ENCODE results near the gene ATP11A.

Gene ATP11A

GRCh38 chr13:112714376-112715174 lies 24.7 kb downstream of the ATP11A start:
- H3K9me3 ChIP-seq (ENCODE audit: control insufficient read depth in 1 of 2, low read length in 2 of 2): peaks cover 0 to 6% of the 10 kb centered on the region in 2 donors
- peaks cover 9 to 20% of the 10 kb centered on the region in 2 donors for H3K4me1 ChIP-seq (ENCODE audit: control insufficient read depth in 1 of 2, insufficient read depth in 2 of 2, low read length in 2 of 2)
- no peak overlapping the region for H3K4me3 ChIP-seq (ENCODE audit: low read depth in 1 of 2, low read length in 2 of 2)
- no peaks in the 10 kb centered on the region for H3K36me3 ChIP-seq (ENCODE audit: control insufficient read depth in 1 of 2, insufficient read depth in 2 of 2, low read length in 2 of 2)
- H3K27me3 ChIP-seq (ENCODE audit: low read depth, low read length): no peaks in the 10 kb centered on the region
- no peak overlapping the region for H3K27ac ChIP-seq (ENCODE audit: low read length)

GRCh38 chr13:112715210-112715609 lies 25.4 kb downstream of the ATP11A start:
- Histone ChIP-seq H3K36me3 (ENCODE audit: control insufficient read depth in 1 of 2, insufficient read depth in 2 of 2, low read length in 2 of 2) (no peaks in the 10 kb centered on the region), H3K27me3 (ENCODE audit: low read depth, low read length) (no peaks in the 10 kb centered on the region), H3K4me3 (ENCODE audit: low read depth in 1 of 2, low read length in 2 of 2) (no peak overlapping the region), H3K27ac (ENCODE audit: low read length) (no peak overlapping the region), H3K4me1 (ENCODE audit: control insufficient read depth in 1 of 2, insufficient read depth in 2 of 2, low read length in 2 of 2) (peaks cover 9 to 20% of the 10 kb centered on the region in 2 donors), H3K9me3 (ENCODE audit: control insufficient read depth in 1 of 2, low read length in 2 of 2) (peaks cover 0 to 6% of the 10 kb centered on the region in 2 donors)

GRCh38 chr13:112715715-112716460 lies 26.1 kb downstream of the ATP11A start:
- no peak overlapping the region for H3K4me3 ChIP-seq (ENCODE audit: low read depth in 1 of 2, low read length in 2 of 2)
- H3K9me3 ChIP-seq (ENCODE audit: control insufficient read depth in 1 of 2, low read length in 2 of 2): peaks cover 0 to 6% of the 10 kb centered on the region in 2 donors
- peaks cover 9 to 15% of the 10 kb centered on the region in 2 donors for H3K4me1 ChIP-seq (ENCODE audit: control insufficient read depth in 1 of 2, insufficient read depth in 2 of 2, low read length in 2 of 2)
- H3K36me3 ChIP-seq (ENCODE audit: control insufficient read depth in 1 of 2, insufficient read depth in 2 of 2, low read length in 2 of 2): no peaks in the 10 kb centered on the region
- no peaks in the 10 kb centered on the region for H3K27me3 ChIP-seq (ENCODE audit: low read depth, low read length)
- H3K27ac ChIP-seq (ENCODE audit: low read length): no peak overlapping the region

GRCh38 chr13:112716461-112716820 lies 26.6 kb downstream of the ATP11A start:
- H3K4me1 ChIP-seq (ENCODE audit: control insufficient read depth in 1 of 2, insufficient read depth in 2 of 2, low read length in 2 of 2): peaks cover 9 to 11% of the 10 kb centered on the region in 2 donors
- H3K27ac ChIP-seq (ENCODE audit: low read length): no peak overlapping the region
- no peaks in the 10 kb centered on the region for H3K27me3 ChIP-seq (ENCODE audit: low read depth, low read length)
- H3K9me3 ChIP-seq (ENCODE audit: control insufficient read depth in 1 of 2, low read length in 2 of 2): peaks cover 0 to 6% of the 10 kb centered on the region in 2 donors
- no peaks in the 10 kb centered on the region for H3K36me3 ChIP-seq (ENCODE audit: control insufficient read depth in 1 of 2, insufficient read depth in 2 of 2, low read length in 2 of 2)
- H3K4me3 ChIP-seq (ENCODE audit: low read depth in 1 of 2, low read length in 2 of 2): no peak overlapping the region

- H3K36me3 ChIP-seq (ENCODE audit: control insufficient read depth in 1 of 2, insufficient read depth in 2 of 2, low read length in 2 of 2): no peaks in the 10 kb centered on the region
- no peak overlapping the region for H3K4me3 ChIP-seq (ENCODE audit: low read depth in 1 of 2, low read length in 2 of 2)
- H3K4me1 ChIP-seq (ENCODE audit: control insufficient read depth in 1 of 2, insufficient read depth in 2 of 2, low read length in 2 of 2): peaks cover 5 to 6% of the 10 kb centered on the region in 2 donors
- H3K27ac ChIP-seq (ENCODE audit: low read length): no peak overlapping the region
- no peaks in the 10 kb centered on the region for H3K27me3 ChIP-seq (ENCODE audit: low read depth, low read length)
- peaks cover 0 to 6% of the 10 kb centered on the region in 2 donors for H3K9me3 ChIP-seq (ENCODE audit: control insufficient read depth in 1 of 2, low read length in 2 of 2)
Observed at GRCh38 chr13:112716841-112717520, 27.1 kb downstream of the ATP11A start.

GRCh38 chr13:112718318-112718717 lies 28.5 kb downstream of the ATP11A start:
- H3K27ac ChIP-seq (ENCODE audit: low read length): no peak overlapping the region
- no peaks in the 10 kb centered on the region for H3K36me3 ChIP-seq (ENCODE audit: control insufficient read depth in 1 of 2, insufficient read depth in 2 of 2, low read length in 2 of 2)
- H3K27me3 ChIP-seq (ENCODE audit: low read depth, low read length): no peaks in the 10 kb centered on the region
- H3K4me3 ChIP-seq (ENCODE audit: low read depth in 1 of 2, low read length in 2 of 2): no peak overlapping the region
- H3K4me1 ChIP-seq (ENCODE audit: control insufficient read depth in 1 of 2, insufficient read depth in 2 of 2, low read length in 2 of 2): no peaks in the 10 kb centered on the region
- peaks cover 0 to 6% of the 10 kb centered on the region in 2 donors for H3K9me3 ChIP-seq (ENCODE audit: control insufficient read depth in 1 of 2, low read length in 2 of 2)

DNA sequence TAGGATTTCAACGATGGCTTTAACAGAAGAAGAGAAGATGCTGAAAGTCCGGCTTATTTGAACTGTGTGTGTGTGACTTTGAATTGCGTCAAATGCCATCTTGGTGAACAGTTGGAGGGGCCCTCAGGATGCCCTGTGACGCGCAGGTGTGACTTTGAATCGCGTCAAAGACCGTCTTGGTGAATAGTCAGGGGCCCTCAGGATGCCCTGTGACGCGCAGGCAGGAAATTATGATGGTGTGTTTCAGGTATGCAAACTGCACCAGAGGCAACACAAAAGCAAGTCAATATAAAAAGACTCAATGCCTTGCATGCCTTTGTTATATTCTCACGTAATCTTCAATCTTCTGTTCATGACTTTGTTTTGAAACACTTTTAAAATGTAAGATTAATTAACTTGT lies 29.2 kb downstream of the ATP11A start:
- Histone ChIP-seq H3K4me1 (ENCODE audit: control insufficient read depth in 1 of 2, insufficient read depth in 2 of 2, low read length in 2 of 2) (no peaks in the 10 kb centered on the region), H3K27me3 (ENCODE audit: low read depth, low read length) (no peaks in the 10 kb centered on the region)

DNA sequence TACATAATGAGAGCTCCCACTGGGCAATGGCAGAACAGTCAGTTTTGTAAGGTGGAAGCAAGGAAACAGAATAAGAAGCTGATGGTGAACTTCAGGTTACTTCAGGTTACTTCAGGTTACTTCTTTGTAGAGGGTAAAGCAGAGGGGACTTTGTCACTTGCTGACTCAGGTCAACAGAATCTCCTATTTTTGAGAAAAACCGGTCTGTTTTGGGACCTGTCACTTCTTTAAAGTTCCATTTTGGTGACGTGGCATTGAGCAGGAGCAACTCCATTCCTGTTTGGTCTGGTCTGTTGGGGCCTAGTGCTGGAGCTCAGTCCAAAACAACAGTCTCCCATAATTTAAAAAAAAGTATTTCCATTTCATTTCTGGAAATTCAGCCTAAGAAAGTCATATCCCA lies 29.7 kb downstream of the ATP11A start:
- Histone ChIP-seq H3K27ac (ENCODE audit: low read length) (no peak overlapping the region), H3K27me3 (ENCODE audit: low read depth, low read length) (no peaks in the 10 kb centered on the region), H3K4me3 (ENCODE audit: low read depth in 1 of 2, low read length in 2 of 2) (no peak overlapping the region), H3K36me3 (ENCODE audit: control insufficient read depth in 1 of 2, insufficient read depth in 2 of 2, low read length in 2 of 2) (no peaks in the 10 kb centered on the region), H3K4me1 (ENCODE audit: control insufficient read depth in 1 of 2, insufficient read depth in 2 of 2, low read length in 2 of 2) (no peaks in the 10 kb centered on the region), H3K9me3 (ENCODE audit: control insufficient read depth in 1 of 2, low read length in 2 of 2) (peaks cover 0 to 1% of the 10 kb centered on the region in 2 donors)

More for the DNA sequence above, 29.2 kb downstream of the ATP11A start:
- Histone ChIP-seq H3K36me3 (ENCODE audit: control insufficient read depth in 1 of 2, insufficient read depth in 2 of 2, low read length in 2 of 2) (no peaks in the 10 kb centered on the region), H3K9me3 (ENCODE audit: control insufficient read depth in 1 of 2, low read length in 2 of 2) (peaks cover 0 to 6% of the 10 kb centered on the region in 2 donors), H3K27ac (ENCODE audit: low read length) (no peak overlapping the region), H3K4me3 (ENCODE audit: low read depth in 1 of 2, low read length in 2 of 2) (no peak overlapping the region)

DNA sequence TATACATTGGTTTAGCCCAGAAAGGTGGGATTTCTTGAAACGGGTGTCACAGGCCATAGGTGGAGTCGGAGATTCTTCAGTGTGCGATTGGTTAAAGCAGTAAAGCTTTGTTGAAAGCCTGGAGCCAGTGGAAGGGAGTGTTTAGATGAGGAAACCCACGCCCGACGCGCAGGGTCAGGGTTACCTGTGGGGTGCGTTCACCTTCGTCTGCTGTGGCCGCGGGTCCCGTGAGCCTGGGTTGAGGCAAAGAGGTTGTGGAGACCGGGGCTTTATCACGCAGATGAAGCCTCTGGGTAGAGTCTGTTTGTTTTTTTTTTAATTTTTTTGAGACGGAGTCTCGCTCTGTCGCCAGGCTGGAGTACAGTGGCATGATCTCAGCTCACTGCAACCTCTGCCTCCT lies 30.4 kb downstream of the ATP11A start:
- Histone ChIP-seq H3K9me3 (ENCODE audit: control insufficient read depth in 1 of 2, low read length in 2 of 2) (no peaks in the 10 kb centered on the region), H3K4me1 (ENCODE audit: control insufficient read depth in 1 of 2, insufficient read depth in 2 of 2, low read length in 2 of 2) (peaks cover 0 to under 1% of the 10 kb centered on the region in 2 donors), H3K27ac (ENCODE audit: low read length) (no peak overlapping the region), H3K4me3 (ENCODE audit: low read depth in 1 of 2, low read length in 2 of 2) (no peak overlapping the region), H3K27me3 (ENCODE audit: low read depth, low read length) (no peaks in the 10 kb centered on the region), H3K36me3 (ENCODE audit: control insufficient read depth in 1 of 2, insufficient read depth in 2 of 2, low read length in 2 of 2) (no peaks in the 10 kb centered on the region)

- H3K9me3 ChIP-seq (ENCODE audit: control insufficient read depth in 1 of 2, low read length in 2 of 2): no peaks in the 10 kb centered on the region
- peaks cover under 1 to 4% of the 10 kb centered on the region in 2 donors for H3K4me1 ChIP-seq (ENCODE audit: control insufficient read depth in 1 of 2, insufficient read depth in 2 of 2, low read length in 2 of 2)
- peak overlapping the region; percentile 23 for H3K27ac ChIP-seq (ENCODE audit: low read length)
- H3K36me3 ChIP-seq (ENCODE audit: control insufficient read depth in 1 of 2, insufficient read depth in 2 of 2, low read length in 2 of 2): no peaks in the 10 kb centered on the region
- no peaks in the 10 kb centered on the region for H3K27me3 ChIP-seq (ENCODE audit: low read depth, low read length)
- no peak overlapping the region for H3K4me3 ChIP-seq (ENCODE audit: low read depth in 1 of 2, low read length in 2 of 2)
Observed at GRCh38 chr13:112720814-112721197, 31.0 kb downstream of the ATP11A start.

Data from muscle layer of duodenum (tissue), 2 donors.